Activated naive CD8-positive, alpha-beta T cell treated with anti-CD3 and anti-CD28 coated beads, Interleukin-2, amount 10 ng/mL, durations not matched to agents 7 days and 5 days (primary cell): ENCODE results near the gene MYCN. TPM values are rescaled to one million over a fixed set of nuclear protein-coding genes. Genes with fewer than 3 reads are reported as not detected.

Experiments used
- ATAC-seq: fragments of 150-1000 bp; cut with Tn5 transposase; one replicate; pipeline ENCODE4 v1.10.0; 2021; ENCODE audit warnings: low read depth, moderate library complexity
- POLR2A ChIA-PET: fragments of 350-600 bp; sonication (Branson Sonifier 250); formaldehyde crosslinking; loops from one replicate; lab custom pipeline; 2021; ENCODE audit warnings: antibody characterized with exemption; lab: Charles Lee
- DNase-seq: peaks from one replicate; pipeline ENCODE4 v3.0.0; 2021
- H3K27ac Mint-ChIP-seq: one replicate; pipeline ENCODE4 v1.8.0; 2022; ENCODE audit warnings: mild to moderate bottlenecking, mixed read lengths
- H3K27me3 Mint-ChIP-seq: one replicate; pipeline ENCODE4 v1.8.0; 2022; ENCODE audit warnings: mild to moderate bottlenecking, moderate library complexity, mixed read lengths
- H3K36me3 Mint-ChIP-seq: one replicate; pipeline ENCODE4 v1.8.0; 2021; ENCODE audit warnings: mild to moderate bottlenecking, mixed read lengths
- H3K4me1 Mint-ChIP-seq: one replicate; pipeline ENCODE4 v1.8.0; 2021; ENCODE audit warnings: mixed read lengths
- H3K4me3 Mint-ChIP-seq: one replicate; pipeline ENCODE4 v1.8.0; 2022; ENCODE audit warnings: mild to moderate bottlenecking, moderate library complexity, mixed read lengths
- H3K9me3 Mint-ChIP-seq: one replicate; pipeline ENCODE4 v1.8.0; 2021; ENCODE audit warnings: mixed read lengths
- total RNA-seq, 2 experiments: library from RNA; stranded (reverse); gene quantifications; one replicate each; pipeline ENCODE4 v1.2.3, GENCODE V29; 2021

Gene MYCN
- total RNA-seq, 2 experiments from 2014 or later: not detected

- DNase-seq: no peak
- Mint-ChIP-seq H3K9me3 (no peaks in the 10 kb centered on the region), H3K36me3 (no peaks in the 10 kb centered on the region), H3K27me3 (no peaks in the 10 kb centered on the region), H3K4me3 (no peak overlapping the region), H3K4me1 (peaks cover 2% of the 10 kb centered on the region), H3K27ac (no peak overlapping the region)
- POLR2A ChIA-PET: no interaction called here
- no peak for ATAC-seq
These were observed 44.3 kb downstream of the MYCN start for GRCh38 chr2:15984368-15985255.

- no peak for DNase-seq
- POLR2A ChIA-PET: no interaction called here
- Mint-ChIP-seq H3K36me3 (no peaks in the 10 kb centered on the region), H3K4me3 (no peak overlapping the region), H3K27ac (no peak overlapping the region), H3K9me3 (no peaks in the 10 kb centered on the region), H3K4me1 (peaks cover 2% of the 10 kb centered on the region), H3K27me3 (no peaks in the 10 kb centered on the region)
- ATAC-seq: no peak
These were observed 45.2 kb downstream of the MYCN start for GRCh38 chr2:15985531-15985930.

DNA sequence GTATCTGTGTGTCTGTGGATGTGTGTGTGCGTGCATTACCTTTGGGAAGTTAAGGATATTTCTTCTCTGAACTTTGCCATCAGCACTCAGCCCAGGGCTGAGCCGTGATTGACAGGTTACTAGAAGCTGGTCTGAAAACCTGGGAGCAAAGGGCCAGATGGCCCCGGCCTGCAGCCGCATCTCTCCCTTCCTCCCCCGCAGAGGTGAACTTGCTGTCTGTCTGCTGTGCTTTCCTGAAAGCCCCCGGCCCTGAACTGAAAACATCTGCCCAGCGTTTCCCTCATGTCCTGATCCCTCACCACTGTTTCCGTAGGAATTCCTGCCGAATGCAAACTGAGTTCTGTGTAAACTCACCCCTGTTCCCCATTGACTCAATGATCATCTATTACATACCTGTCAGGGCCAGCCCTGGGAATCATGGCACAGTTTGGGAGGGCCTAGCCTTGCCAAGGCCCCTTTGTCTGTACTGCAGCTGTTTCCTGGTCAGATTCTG, 45.8 kb downstream of the MYCN start:
- DNase-seq (no peak), ATAC-seq (no peak)
- Mint-ChIP-seq H3K27ac (no peak overlapping the region), H3K9me3 (no peaks in the 10 kb centered on the region), H3K4me1 (peaks cover 2% of the 10 kb centered on the region), H3K4me3 (no peak overlapping the region), H3K27me3 (no peaks in the 10 kb centered on the region), H3K36me3 (no peaks in the 10 kb centered on the region)
- POLR2A ChIA-PET: no interaction called here

- H3K9me3 Mint-ChIP-seq: no peaks in the 10 kb centered on the region
- H3K27me3 Mint-ChIP-seq: no peaks in the 10 kb centered on the region
- no peak overlapping the region for H3K4me3 Mint-ChIP-seq
- peaks cover 2% of the 10 kb centered on the region for H3K4me1 Mint-ChIP-seq
- H3K27ac Mint-ChIP-seq: no peak overlapping the region
- DNase-seq (no peak), ATAC-seq (no peak)
- POLR2A ChIA-PET: no interaction called here
- no peaks in the 10 kb centered on the region for H3K36me3 Mint-ChIP-seq
These were observed 46.3 kb downstream of the MYCN start for GRCh38 chr2:15986644-15987043.

DNA sequence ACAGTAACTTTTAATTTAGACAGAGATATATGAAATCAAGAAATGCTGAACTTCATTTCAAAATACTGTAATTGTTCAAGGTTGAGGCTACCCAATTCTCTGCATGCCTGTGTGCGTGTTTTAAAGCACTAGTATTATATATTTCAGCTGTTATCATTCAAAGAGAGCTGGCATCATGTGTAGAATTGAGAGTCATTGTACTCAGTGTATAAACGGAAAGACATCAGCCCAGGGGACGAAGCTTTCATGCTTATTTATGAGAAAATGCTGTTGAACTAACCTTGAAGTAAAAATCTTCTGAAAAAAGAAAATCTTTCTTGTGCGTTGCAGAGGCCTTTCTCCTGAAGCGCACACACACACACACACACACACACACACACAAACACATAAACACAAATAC, 48.4 kb downstream of the MYCN start:
- Mint-ChIP-seq H3K4me1 (no peaks in the 10 kb centered on the region), H3K27me3 (no peaks in the 10 kb centered on the region), H3K9me3 (no peaks in the 10 kb centered on the region), H3K27ac (no peak overlapping the region), H3K36me3 (no peaks in the 10 kb centered on the region), H3K4me3 (no peak overlapping the region)
- ATAC-seq: no peak
- POLR2A ChIA-PET: no interaction called here
- no peak for DNase-seq

DNA sequence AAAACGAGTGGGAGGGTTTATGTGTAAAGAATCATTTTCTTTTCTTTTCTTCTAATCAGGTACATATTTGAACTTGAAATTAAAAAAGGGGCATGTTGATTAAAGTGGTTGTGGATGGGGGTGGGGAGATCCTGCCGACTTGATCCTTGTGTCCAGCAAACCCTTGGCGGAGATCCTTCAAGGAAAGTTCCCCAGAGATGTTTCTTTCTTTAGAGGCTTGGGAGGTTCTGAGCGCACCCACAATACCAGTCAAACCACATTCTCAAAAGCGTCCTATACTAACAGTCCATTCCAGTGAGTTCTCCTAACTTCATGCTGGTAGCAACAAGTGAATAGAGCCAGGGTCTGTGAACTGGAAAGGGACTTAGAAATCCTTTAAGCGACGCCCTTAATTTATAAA, 49.2 kb downstream of the MYCN start:
- no peaks in the 10 kb centered on the region for H3K36me3 Mint-ChIP-seq

GRCh38 chr2:15990151-15991101, 50.1 kb downstream of the MYCN start:
- Mint-ChIP-seq H3K27ac (no peak overlapping the region), H3K4me3 (no peak overlapping the region), H3K36me3 (no peaks in the 10 kb centered on the region), H3K9me3 (peaks cover 1% of the 10 kb centered on the region), H3K4me1 (no peaks in the 10 kb centered on the region), H3K27me3 (no peaks in the 10 kb centered on the region)
- POLR2A ChIA-PET: no interaction called here
- ATAC-seq: no peak
- DNase-seq: no peak

More for the DNA sequence above, 49.2 kb downstream of the MYCN start:
- POLR2A ChIA-PET: no interaction called here
- H3K4me1 Mint-ChIP-seq: no peaks in the 10 kb centered on the region
- DNase-seq (no peak), ATAC-seq (no peak)
- no peak overlapping the region for H3K4me3 Mint-ChIP-seq
- H3K27me3 Mint-ChIP-seq: no peaks in the 10 kb centered on the region
- H3K9me3 Mint-ChIP-seq: no peaks in the 10 kb centered on the region
- no peak overlapping the region for H3K27ac Mint-ChIP-seq

GRCh38 chr2:15991231-15991630, 50.9 kb downstream of the MYCN start:
- Mint-ChIP-seq H3K27me3 (no peaks in the 10 kb centered on the region), H3K9me3 (peaks cover 1% of the 10 kb centered on the region)
- POLR2A ChIA-PET: no interaction called here

DNA sequence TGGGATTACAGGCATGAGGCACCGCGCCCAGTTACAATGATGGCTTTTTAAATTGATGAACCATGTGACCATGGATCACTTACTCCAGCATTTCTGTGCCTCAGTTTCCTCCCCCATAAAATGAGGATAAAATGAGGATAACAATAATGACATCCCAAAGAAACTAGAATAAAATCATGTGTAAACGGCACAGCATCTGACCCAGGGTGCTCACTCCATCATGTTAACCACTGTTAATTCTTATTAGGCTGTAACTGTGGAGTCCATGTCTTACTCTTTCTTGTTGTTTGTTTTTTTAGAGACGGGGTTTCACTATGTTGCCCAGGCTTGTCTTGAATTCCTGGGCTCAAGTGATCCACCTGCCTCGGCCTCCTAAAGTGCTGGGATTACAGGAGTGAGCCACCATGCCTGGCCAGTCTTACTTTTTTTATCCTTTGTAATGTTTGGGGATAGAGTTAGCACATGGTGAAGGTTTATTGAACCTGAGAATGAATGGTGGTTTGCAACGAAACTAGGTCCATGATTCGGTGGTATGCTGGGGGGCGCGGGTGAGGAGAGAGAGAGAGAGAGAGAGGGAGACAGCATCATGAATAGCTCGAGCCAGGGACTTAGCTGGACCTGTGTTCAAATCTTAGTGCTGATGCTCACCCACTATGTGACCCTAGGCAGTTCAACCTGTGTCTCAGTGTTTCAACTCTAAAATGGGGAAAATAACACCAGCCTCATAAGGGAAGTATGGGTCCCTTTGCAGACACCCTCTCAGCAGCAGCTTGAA, 52.3 kb downstream of the MYCN start:
- POLR2A ChIA-PET: no interaction called here
- ATAC-seq (no peak), DNase-seq (no peak)
- no peaks in the 10 kb centered on the region for H3K36me3 Mint-ChIP-seq
- peaks cover 1% of the 10 kb centered on the region for H3K9me3 Mint-ChIP-seq
- no peak overlapping the region for H3K4me3 Mint-ChIP-seq
- H3K27me3 Mint-ChIP-seq: no peaks in the 10 kb centered on the region
- H3K4me1 Mint-ChIP-seq: no peaks in the 10 kb centered on the region
- H3K27ac Mint-ChIP-seq: no peak overlapping the region

More at GRCh38 chr2:15991231-15991630, 50.9 kb downstream of the MYCN start:
- ATAC-seq: no peak
- H3K4me1 Mint-ChIP-seq: no peaks in the 10 kb centered on the region
- no peak for DNase-seq
- H3K4me3 Mint-ChIP-seq: no peak overlapping the region
- no peaks in the 10 kb centered on the region for H3K36me3 Mint-ChIP-seq
- no peak overlapping the region for H3K27ac Mint-ChIP-seq

DNA sequence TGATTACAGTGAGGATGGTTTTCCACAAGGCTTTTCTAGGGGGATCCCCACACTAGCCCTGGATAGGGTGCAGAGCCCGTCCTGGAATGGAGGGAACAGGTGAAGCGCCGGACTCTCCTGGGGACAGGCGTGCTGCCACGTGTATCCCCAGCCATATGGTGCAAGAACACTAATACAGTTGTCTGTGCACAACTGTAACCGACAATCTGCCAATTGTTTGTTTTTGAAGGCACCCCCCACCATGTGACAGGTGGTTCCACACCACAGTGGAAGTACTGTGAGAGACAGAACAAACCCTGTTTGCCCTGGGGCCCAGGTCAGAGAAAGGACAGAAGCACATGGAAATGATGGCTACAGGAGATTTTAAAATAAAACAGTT, 52.9 kb downstream of the MYCN start:
- H3K9me3 Mint-ChIP-seq: peaks cover 1% of the 10 kb centered on the region
- no peaks in the 10 kb centered on the region for H3K4me1 Mint-ChIP-seq
- DNase-seq: no peak
- POLR2A ChIA-PET: no interaction called here
- no peak for ATAC-seq
- no peak overlapping the region for H3K4me3 Mint-ChIP-seq
- no peaks in the 10 kb centered on the region for H3K36me3 Mint-ChIP-seq
- no peak overlapping the region for H3K27ac Mint-ChIP-seq
- no peaks in the 10 kb centered on the region for H3K27me3 Mint-ChIP-seq

DNA sequence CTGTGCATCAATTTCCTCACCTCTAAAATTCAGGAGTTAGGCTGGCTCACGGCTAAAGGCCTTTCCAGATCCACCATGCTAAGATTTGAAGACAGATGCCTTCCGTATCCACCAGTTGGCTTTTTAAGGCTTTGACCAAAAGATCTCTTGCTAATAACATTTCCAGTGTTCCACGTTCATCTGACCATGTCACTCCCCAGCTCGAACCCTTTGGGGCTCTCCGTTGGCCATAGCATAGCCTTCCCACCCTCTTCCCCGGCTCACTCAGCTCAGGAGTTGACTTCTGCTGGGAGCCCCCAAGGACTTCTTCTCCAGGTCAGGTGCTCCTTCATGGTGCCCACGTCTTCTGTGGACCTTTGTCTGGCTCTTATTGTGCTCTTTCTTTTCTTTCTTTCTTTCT, 53.3 kb downstream of the MYCN start:
- DNase-seq: no peak
- Mint-ChIP-seq H3K4me3 (no peak overlapping the region), H3K27ac (no peak overlapping the region), H3K27me3 (no peaks in the 10 kb centered on the region), H3K4me1 (no peaks in the 10 kb centered on the region), H3K36me3 (no peaks in the 10 kb centered on the region), H3K9me3 (peaks cover 1% of the 10 kb centered on the region)
- ATAC-seq: no peak
- POLR2A ChIA-PET: no interaction called here

DNA sequence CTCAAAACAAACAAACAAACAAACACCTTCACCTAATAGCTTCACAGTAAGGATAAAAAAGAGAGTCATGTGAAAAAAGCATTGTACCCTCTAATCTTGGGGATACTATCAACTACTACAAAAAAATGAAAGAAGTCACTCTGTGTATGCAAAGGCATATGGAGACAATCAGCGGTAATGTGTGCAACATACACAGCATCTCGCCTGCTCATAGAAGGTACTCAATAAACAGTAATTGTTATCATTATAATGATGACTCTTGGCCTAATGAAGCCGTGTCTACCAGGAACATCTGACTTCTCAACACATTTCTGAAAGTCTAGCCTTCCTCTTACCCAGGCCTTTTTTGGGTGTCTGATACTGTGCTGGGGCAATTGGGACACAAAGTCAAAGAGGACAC, 55.3 kb downstream of the MYCN start:
- POLR2A ChIA-PET: no interaction called here

More for the DNA sequence above, 55.3 kb downstream of the MYCN start:
- DNase-seq: no peak
- Mint-ChIP-seq H3K9me3 (peaks cover 1% of the 10 kb centered on the region), H3K36me3 (no peaks in the 10 kb centered on the region), H3K4me1 (no peaks in the 10 kb centered on the region), H3K27me3 (peaks cover 3% of the 10 kb centered on the region), H3K27ac (no peak overlapping the region), H3K4me3 (no peak overlapping the region)
- ATAC-seq: no peak
